Activated B cell treated with CpG ODN at 0.5 μM for 24 hours (primary cell): Measurements from ENCODE around the gene INA. TPM values are rescaled to one million over a fixed set of nuclear protein-coding genes. Genes with fewer than 3 reads are reported as not detected.
"Not testable (repeated sequence)": the region's sequence is repeated elsewhere in the genome, so short reads cannot be mapped to it uniquely, and the experiment has no call there.

Experiments
- ATAC-seq: fragments of 200-7000 bp; cut with Tn5 transposase; one replicate; pipeline ENCODE4 v1.10.0; 2021; ENCODE audit warnings: low read depth, mild to moderate bottlenecking, moderate library complexity
- CTCF ChIA-PET: fragments of 350-600 bp; sonication (Branson Sonifier 250); formaldehyde crosslinking; loops from one replicate; lab custom pipeline; 2021; ENCODE audit warnings: antibody characterized with exemption; lab: Charles Lee
- POLR2A ChIA-PET: fragments of 350-600 bp; sonication (Branson Sonifier 250); formaldehyde crosslinking; loops from one replicate; lab custom pipeline; 2021; ENCODE audit warnings: antibody characterized with exemption; lab: Charles Lee
- DNase-seq: peaks from one replicate; pipeline ENCODE4 v3.0.0; 2022
- H3K27ac Mint-ChIP-seq: one replicate; pipeline ENCODE4 v1.8.0; 2020; ENCODE audit warnings: mixed read lengths
- H3K27me3 Mint-ChIP-seq: one replicate; pipeline ENCODE4 v1.8.0; 2021; ENCODE audit warnings: mixed read lengths
- H3K36me3 Mint-ChIP-seq: one replicate; pipeline ENCODE4 v1.8.0; 2021; ENCODE audit warnings: low read depth, mixed read lengths
- H3K4me1 Mint-ChIP-seq: one replicate; pipeline ENCODE4 v1.8.0; 2021; ENCODE audit warnings: mixed read lengths
- H3K4me3 Mint-ChIP-seq: one replicate; pipeline ENCODE4 v1.8.0; 2020; ENCODE audit warnings: mild to moderate bottlenecking, mixed read lengths
- H3K9me3 Mint-ChIP-seq: one replicate; pipeline ENCODE4 v1.8.0; 2020; ENCODE audit warnings: mixed read lengths
- intact Hi-C: fragments of 100-400 bp; cut with micrococcal nuclease; formaldehyde crosslinking; loops from one replicate; pipeline ENCODE4 v1.15.1; 2024
- total RNA-seq: library from RNA; stranded (reverse); gene quantifications from 2 replicates; pipeline ENCODE4 v1.2.3, GENCODE V29; 2022
- TF ChIP-seq, protein P1 (sequence below): fragments of 200-600 bp; IDR thresholded peaks from one replicate; pipeline ENCODE4 v1.8.0; 2022; ENCODE audit warnings: antibody characterized with exemption, mild to moderate bottlenecking

Gene INA
- total RNA-seq, 1 donor from 2014 or later: not detected

DNA sequence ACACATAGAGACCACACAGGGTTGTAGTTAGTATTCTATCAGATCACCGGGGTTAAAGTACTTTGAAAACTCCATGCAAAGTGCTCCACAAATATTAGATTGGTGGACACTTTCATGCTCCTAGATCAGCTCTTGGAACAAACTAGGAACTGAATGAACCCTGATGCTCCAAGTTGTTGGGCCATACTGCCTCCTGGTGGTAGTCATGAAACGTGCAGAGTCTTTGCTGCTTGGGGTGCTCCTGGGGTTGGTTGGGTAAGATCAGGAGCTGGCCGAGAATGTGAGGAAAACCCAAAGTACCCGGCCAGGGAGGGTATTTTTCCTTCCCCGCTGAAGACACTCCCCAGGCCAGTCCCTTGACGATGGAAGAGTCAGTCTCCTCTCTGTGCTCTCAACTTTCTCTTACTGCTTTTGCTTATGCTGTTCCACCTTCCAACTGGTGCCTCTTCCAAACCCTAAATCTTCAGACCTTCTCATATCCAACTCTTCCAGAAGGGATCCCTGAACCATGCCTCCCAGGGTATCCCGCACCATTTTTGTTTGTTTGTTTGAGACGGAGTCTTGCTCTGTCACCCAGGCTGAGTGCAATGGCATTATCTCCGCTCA, 32.2 kb upstream of the INA start:
- no peak overlapping the region for H3K27ac Mint-ChIP-seq
- DNase-seq (peak; percentile 49), ATAC-seq (peak; percentile 74)
- H3K9me3 Mint-ChIP-seq: no peaks in the 10 kb centered on the region
- H3K27me3 Mint-ChIP-seq: peaks cover 4% of the 10 kb centered on the region
- intact Hi-C loops: loop anchor here (1.0 to 10.0 kb wide), 7 partner anchors 52 to 515 kb away; partner anchors contain the start of gene NT5C2
- ChIA-PET CTCF (interaction anchor here (0.6 to 5.4 kb wide), 30 partner anchors 10 to 415 kb away, joined by 3 to 84 read pairs (median 3); partner anchors contain the start of genes CNNM2 and CYP17A1), POLR2A (interaction anchor here (1.1 to 1.9 kb wide), 3 partner anchors 52 to 327 kb away, joined by 3 to 12 read pairs (median 5); partner anchors contain the start of genes CNNM2 and NT5C2)
- peaks cover 20% of the 10 kb centered on the region for H3K4me1 Mint-ChIP-seq
- TF ChIP-seq, protein P1, sequence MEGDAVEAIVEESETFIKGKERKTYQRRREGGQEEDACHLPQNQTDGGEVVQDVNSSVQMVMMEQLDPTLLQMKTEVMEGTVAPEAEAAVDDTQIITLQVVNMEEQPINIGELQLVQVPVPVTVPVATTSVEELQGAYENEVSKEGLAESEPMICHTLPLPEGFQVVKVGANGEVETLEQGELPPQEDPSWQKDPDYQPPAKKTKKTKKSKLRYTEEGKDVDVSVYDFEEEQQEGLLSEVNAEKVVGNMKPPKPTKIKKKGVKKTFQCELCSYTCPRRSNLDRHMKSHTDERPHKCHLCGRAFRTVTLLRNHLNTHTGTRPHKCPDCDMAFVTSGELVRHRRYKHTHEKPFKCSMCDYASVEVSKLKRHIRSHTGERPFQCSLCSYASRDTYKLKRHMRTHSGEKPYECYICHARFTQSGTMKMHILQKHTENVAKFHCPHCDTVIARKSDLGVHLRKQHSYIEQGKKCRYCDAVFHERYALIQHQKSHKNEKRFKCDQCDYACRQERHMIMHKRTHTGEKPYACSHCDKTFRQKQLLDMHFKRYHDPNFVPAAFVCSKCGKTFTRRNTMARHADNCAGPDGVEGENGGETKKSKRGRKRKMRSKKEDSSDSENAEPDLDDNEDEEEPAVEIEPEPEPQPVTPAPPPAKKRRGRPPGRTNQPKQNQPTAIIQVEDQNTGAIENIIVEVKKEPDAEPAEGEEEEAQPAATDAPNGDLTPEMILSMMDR: no peak
- no peak overlapping the region for H3K4me3 Mint-ChIP-seq
- H3K36me3 Mint-ChIP-seq: no peaks in the 10 kb centered on the region

DNA sequence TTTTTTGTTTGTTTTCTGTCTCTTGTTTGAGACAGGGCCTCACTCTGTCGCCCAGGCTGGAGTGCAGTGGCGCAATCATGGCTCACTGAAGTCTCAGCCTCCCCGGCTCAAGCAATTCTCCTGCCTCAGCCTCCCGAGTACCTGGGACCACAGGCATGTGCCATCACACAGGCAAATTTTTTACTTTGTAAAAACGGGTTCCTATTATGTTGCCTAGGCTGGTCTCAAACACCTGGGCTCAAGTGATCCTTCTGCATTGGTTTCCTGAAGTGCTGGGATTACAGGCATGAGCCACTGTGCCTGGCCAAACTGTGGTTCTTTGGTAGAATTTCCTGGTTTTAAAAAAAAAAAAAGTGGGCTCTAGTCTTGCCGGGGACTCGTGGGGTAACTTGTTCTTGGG, 31.4 kb upstream of the INA start, which contains the start of gene RPEL1:
Gene RPEL1 (plus strand): TSS at position 301 of the 400 bp plus-strand sequence. CDS start 110 bp downstream, outside the sequence.
- H3K4me3 Mint-ChIP-seq, H3K27ac Mint-ChIP-seq, ATAC-seq, H3K27me3 Mint-ChIP-seq, H3K9me3 Mint-ChIP-seq, DNase-seq, H3K36me3 Mint-ChIP-seq: not testable (repeated sequence)
- CTCF ChIA-PET: interaction anchor here (1.0 to 5.4 kb wide), 4 partner anchors 79 to 330 kb away, joined by 3 to 84 read pairs (median 10); partner anchors contain the start of gene CNNM2
- peaks cover 13% of the 10 kb centered on the region for H3K4me1 Mint-ChIP-seq
- intact Hi-C loops: loop anchor here (2.0 to 10.0 kb wide), 2 partner anchors 53 to 111 kb away; partner anchors contain the start of gene NT5C2
- POLR2A ChIA-PET: interaction anchor here (1.9 kb wide), 1 partner anchor 328 kb away, joined by 12 read pairs; the partner anchor contains the start of gene CNNM2

DNA sequence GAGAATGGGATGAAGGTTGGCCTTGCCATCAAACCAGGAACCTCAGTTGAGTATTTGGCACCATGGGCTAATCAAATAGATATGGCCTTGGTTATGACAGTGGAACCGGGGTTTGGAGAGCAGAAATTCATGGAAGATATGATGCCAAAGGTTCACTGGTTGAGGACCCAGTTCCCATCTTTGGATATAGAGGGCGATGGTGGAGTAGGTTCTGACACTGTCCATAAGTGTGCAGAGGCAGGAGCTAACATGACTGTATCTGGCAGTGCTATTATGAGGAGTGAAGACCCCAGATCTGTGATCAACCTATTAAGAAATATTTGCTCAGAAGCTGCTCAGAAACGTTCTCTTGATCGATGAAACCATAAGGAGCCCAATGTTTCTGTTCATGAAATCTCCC, 30.6 kb upstream of the INA start:
- no peak for DNase-seq
- POLR2A ChIA-PET: no interaction called here
- Mint-ChIP-seq H3K4me3 (no peak overlapping the region), H3K27me3 (peaks cover 4% of the 10 kb centered on the region), H3K36me3 (no peaks in the 10 kb centered on the region), H3K9me3 (no peaks in the 10 kb centered on the region), H3K27ac (no peak overlapping the region), H3K4me1 (peaks cover 8% of the 10 kb centered on the region)
- CTCF ChIA-PET: interaction anchor here (5.4 kb wide), 1 partner anchor 331 kb away, joined by 84 read pairs; the partner anchor contains the start of gene CNNM2
- TF ChIP-seq, protein P1: no peak
- intact Hi-C loops: loop anchor here (10.0 kb wide), 1 partner anchor 112 kb away; no protein-coding TSS in a partner anchor
- no peak for ATAC-seq

DNA sequence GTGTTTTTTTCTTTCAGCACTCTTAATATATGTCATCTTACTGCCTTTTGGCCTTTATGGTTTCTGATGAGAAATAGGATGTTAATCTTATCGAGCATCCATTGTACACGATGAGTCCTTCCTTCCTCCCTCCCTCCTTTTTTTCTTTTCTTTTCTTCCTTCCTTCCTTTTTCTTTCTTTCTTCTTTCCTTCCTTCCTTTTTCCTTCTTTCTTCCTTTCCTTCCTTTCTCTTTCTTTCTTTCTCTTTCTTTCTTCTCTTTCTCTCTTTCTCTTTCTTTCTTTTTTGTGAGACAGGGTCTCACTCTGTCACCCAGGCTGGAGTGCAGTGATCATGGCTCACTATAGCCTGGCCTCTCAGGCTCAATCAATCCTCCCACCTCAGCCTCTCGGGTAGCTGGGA, 22.8 kb upstream of the INA start:
- intact Hi-C loops: no loop called here
- CTCF ChIA-PET: no interaction called here

DNA sequence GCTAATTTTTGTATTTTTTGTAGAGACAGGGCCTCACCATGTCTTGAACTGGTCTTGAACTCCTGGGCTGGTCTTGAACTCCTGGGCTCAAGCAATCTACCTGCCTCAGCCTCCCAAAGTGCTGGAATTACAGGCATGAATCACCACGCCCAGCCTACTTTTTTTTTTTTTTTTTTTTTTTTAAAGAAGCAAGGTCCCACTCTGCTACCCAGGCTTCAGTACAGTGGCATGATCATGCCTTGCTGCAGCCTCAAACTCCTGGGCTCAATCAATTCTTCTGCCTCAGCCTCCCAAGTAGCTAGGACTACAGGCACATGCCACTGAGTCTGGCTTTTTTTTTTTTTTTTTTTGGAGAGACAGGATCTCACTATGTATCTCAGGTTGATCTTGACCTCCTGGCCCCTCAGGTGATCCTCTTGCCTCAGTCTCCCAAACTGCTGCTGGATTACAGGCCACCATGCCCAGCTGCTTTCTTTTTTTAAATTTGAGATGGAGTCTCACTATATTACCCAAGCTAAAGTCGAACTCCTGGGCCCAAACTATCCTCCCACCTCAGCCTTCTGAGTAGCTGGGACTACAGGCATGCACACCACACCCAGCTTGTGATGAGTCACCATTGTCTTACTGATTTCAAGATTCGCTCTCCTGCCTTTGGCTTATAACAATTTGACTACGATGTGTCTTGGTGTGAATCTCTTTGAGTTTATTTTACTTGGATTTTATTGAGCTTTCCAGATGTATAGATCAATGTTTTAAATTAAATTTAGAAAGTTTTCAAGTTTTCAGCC, 22.2 kb upstream of the INA start:
- DNase-seq (no peak), ATAC-seq (no peak)
- Mint-ChIP-seq H3K9me3 (peaks cover 7% of the 10 kb centered on the region), H3K4me1 (no peaks in the 10 kb centered on the region), H3K36me3 (peaks cover 6% of the 10 kb centered on the region), H3K27me3 (peaks cover 8% of the 10 kb centered on the region), H3K27ac (no peak overlapping the region), H3K4me3 (no peak overlapping the region)
- intact Hi-C loops: no loop called here
- ChIA-PET CTCF (interaction anchor here (0.6 kb wide), 1 partner anchor 10 kb away, joined by 3 read pairs; no protein-coding TSS in a partner anchor), POLR2A (no interaction called here)
- TF ChIP-seq, protein P1: no peak

More for the DNA sequence above, 22.8 kb upstream of the INA start:
- no peak for DNase-seq
- no peak overlapping the region for H3K27ac Mint-ChIP-seq
- H3K4me3 Mint-ChIP-seq: no peak overlapping the region
- H3K36me3 Mint-ChIP-seq: peaks cover 4% of the 10 kb centered on the region
- TF ChIP-seq, protein P1: no peak
- H3K9me3 Mint-ChIP-seq: peaks cover 4% of the 10 kb centered on the region
- no peaks in the 10 kb centered on the region for H3K4me1 Mint-ChIP-seq
- ATAC-seq: no peak
- POLR2A ChIA-PET: no interaction called here
- H3K27me3 Mint-ChIP-seq: peaks cover 7% of the 10 kb centered on the region
